NCI-H345 treated with DMSO at 0.1 percent for 48 hours (cell line): ENCODE results near the gene ARPC4.
"Not testable (repeated sequence)": the region's sequence is repeated elsewhere in the genome, so short reads cannot be mapped to it uniquely, and the experiment has no call there.

Experiments
- DNase-seq: peaks from one replicate; lab custom pipeline; 2025; ENCODE audit not compliant: unreplicated experiment; lab: John Stamatoyannopoulos, UW

ARPC4 gene

DNA sequence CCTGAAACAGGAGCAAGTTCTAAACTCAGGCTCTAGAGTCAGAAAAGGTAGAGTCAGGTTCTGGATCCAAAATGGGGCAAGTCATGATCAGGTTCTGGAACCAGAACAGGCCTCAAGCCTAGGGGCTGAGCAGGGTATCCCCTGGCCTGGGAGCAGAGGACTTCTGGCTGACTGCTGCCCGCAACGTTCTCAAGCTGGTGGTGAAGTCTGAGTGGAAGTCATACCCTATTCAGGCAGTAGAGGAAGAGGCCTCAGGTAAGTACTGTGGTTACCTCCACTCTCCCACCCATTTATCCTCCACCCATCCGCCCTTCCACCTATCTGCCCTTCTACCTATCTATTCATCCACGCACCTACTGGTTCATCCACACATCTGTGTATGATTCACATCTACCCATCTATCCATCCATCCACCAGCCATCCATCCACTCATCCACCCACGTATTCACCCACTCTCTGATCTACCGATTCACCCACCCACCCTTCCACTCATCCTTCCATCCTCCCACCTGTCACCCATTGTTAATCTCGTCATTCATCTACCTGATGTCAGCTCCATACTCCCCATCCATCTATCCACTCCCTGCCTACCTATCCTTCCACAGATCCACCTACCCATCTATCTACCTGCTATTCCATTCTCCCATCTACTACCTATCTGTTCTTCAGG is 25.9 kb downstream of the ARPC4 start:
- no peak for DNase-seq

DNA sequence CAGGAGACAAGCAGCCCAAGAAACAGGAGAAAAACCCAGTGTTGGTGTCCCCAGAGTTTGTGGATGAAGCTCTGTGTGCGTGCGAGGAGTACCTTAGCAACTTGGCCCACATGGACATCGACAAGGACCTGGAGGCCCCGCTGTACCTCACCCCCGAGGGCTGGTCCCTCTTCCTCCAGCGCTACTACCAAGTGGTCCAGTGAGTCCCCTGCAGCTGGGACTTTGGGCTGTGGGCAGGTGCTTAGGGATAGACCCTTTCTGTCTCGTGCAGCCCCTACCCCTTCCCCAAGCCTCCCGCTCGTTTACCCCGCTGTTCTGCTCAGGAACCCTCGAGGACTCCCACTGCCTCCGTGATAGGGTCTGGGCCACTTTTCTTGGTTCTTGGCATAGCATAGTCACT is 27.7 kb downstream of the ARPC4 start:
- no peak for DNase-seq

DNA sequence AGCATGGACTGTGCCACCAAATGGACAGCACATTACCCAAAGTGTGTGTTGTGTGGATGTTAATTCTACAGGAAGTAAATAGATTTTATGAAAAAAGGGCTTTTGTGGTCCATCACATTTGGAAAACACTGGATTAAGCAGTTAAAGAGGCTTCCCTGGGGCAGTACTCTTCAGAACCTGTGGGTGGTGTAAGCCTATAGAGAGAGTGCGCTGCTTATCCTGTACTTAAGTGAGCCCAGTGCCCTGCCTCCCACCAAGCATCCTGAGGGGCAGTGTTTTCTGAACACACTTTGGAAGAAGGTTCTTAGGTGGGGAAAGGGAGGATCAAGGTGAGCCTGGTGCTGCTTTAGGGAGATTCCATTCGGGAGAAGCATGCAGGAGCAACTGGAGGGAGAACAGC is 28.1 kb downstream of the ARPC4 start:
- DNase-seq: no peak

DNA sequence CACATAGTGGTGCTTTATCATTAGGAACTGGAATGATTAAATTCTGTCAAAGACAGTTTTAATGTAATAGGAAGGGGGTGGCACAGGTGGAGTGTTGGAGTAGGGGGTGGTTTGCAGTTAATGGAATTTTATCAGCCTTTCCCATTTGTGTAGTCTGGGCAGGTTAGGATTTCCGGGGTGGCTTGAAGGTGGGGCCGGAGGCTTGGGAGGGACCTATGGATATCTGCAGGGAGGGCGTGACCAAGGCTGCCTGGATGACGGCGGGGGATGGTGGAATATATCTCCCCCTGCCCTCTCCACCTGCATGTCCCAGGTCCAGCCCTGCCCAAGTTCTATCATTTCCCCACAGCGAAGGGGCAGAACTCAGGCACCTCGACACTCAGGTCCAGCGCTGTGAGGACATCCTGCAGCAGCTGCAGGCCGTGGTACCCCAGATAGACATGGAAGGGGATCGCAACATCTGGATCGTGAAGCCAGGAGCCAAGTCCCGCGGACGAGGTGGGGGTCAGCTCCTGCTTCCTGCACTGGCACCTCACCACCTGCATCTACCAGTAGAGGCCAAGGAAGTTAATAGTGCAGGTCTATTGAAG is 32.7 kb downstream of the ARPC4 start:
- no peak for DNase-seq

DNA sequence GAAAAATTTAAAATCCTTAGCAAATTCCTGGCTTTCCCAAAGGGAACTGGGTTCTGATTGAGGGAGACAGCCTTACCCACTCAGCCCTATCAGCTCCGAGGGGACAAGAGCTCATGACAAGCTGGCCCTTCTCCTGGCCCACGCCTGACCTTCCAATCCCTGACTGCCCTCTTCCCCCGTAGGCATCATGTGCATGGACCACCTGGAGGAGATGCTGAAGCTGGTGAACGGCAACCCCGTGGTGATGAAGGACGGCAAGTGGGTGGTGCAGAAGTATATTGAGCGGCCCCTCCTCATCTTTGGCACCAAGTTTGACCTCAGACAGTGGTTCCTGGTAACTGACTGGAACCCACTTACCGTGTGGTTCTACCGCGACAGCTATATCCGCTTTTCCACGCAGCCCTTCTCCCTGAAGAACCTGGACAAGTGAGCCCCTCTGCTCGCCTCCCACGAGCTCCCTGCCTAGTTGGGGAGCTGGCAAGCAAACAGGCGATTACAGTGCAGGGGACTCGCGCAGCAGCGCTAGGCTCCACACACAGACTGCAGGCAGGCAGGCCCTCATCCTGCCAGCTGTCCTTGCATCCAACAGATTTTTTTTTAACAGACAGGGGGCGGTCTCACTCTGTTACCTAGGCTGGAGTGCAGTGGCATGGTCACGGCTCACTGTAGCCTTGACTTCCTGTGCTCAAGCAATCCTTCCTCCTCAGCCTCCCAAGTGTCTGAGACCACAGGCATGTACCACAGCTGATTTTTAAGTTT is 34.1 kb downstream of the ARPC4 start:
- DNase-seq: no peak

- no peak for DNase-seq
Measured at GRCh38 chr3:9828801-9829755, 36.2 kb downstream of the ARPC4 start.

DNA sequence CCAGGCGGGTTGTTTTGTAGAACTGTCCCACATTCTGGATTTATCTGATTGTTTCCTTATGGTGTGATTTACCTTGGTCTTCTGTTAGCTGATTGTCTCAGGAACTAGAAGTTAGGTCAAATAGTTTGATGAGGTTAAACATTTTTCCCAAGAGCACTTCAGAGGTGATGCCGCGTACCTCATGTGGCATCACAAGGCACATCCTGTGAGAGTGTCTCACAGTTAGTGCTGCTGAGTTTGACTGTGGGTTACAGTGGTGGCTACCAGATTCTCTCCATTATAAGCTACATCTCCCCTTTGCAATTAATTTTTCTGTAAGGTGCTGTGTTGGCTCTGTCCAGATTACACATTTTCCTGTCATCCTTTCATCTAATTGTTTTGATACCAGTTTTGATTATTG is 38.4 kb downstream of the ARPC4 start:
- no peak for DNase-seq

DNA sequence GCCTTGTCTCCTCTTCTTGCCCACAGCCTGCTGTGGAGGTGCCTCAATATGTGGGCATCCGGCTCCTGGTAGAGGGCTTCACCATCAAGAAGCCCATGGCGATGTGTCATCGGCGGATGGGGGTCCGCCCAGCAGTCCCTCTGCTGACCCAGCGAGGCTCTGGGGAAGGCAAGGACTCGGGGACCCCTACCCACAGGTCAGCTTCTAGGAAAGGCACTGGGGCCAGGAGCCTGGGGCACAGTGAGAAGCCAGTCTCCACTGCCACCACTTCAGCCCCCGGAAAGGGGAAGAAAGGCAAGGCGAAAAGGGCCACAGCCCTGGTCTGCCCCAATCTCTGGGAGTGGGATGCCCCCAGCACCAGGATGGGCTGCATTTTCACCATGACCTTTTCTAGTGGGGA is 40.2 kb downstream of the ARPC4 start:
- no peak for DNase-seq

GRCh38 chr3:9834520-9835380 is 41.9 kb downstream of the ARPC4 start:
- DNase-seq: no peak

DNA sequence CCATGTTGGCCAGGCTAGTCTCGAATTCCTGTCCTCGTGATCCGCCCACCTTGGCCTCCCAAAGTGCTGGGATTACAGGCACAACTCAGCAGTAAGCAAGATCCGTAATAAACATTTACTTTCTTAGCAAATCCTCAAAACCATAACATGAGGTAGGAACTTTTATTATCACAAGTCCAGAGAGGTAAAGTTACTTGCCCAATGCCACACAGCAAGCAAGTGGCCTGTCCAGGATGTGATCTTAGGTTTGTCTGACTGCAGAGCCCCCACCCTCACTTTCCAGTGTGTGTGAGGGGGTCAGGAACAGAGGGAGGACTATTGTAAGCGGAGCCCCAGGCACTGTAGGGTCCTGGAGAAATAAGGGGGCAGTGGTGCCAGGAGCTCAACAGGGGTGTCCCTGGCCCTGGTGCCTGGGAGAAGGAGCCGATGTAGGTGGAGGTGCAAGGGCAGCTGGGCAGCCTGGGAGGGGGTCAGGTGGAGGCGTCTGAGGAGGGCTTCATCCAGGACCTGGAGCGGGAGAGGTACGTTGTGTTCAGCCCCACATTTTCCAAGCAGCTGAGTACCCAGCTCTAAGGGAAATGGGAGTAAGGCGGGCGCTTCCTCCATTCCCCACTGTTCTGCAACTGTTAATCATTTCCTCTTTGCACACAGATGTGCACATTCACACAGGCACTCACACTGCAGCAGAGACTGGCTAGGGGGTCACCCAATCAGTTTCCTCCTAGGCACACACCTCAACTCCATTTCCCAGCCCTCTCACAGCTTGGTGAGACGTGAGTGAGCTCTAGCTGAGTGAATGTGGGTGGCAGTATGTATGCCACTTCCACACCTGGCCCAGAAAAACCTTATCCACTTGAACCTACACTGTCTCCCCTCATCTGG is 45.1 kb downstream of the ARPC4 start:
- DNase-seq: no peak

DNA sequence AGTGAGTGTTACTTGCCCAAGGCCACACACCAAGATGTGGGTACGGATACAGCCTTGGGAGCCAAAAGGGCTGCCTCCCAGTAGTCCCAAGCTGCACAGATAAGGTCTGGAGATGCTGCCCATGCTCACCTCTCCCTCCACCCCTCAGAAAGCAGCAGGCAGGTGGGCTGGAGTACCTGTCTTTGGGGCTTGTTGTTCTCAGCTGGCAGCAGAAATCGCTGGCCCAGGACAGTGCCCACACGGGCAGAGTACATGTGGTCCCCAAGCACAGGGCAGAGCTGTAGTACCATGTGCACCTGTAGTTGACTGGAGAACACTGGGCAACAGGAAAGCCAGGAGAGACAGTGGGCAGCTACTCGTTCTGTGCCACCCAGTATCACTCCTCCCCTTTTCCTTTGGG is 46.0 kb downstream of the ARPC4 start:
- DNase-seq: no peak

GRCh38 chr3:9841015-9841414 is 48.1 kb downstream of the ARPC4 start:
- no peak for DNase-seq

DNA sequence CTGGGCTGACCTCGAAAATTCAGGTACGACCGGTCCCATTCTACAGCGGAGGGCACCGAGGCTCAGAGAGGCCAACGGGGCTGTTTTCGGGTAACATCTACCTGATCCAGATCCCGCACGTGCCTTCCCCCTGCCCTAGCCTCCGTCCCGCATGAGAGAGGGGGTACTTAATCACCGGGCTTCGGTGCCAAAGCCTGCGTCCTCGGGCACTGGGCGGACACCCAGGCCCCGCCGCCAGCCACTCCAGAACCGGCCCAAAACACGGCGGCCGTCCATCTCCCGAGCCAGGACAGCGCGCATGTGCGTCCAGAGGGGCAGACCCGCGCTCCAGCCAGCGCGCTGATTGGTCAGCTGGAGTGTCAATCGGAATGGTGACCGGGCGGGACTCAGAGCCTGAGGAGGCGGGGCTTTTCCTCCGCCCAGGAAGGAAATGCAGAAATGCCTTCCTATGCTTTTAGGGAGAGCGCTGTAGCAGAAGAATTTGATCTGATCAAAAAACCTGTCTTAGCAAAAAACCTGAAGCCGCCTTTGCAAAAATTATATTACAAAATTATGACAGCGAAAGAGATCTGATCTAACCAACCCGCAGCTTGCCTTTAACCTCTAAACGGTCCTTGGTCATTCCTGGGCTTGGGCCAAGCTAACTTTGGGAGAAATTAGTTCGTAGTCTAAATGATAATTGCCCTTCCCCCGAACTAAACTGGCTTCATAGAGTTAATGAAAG is 51.0 kb downstream of the ARPC4 start, which contains the start of gene RPUSD3:
Gene RPUSD3 (minus strand): TSS at position 294 of the 724 bp plus-strand sequence. CDS start 18 bp downstream, at position 276.
- peak; percentile 65 for DNase-seq

GRCh38 chr3:9846231-9846630 is 53.3 kb downstream of the ARPC4 start:
- no peak for DNase-seq

GRCh38 chr3:9846931-9847488 is 54.1 kb downstream of the ARPC4 start:
- DNase-seq: no peak

- not testable (repeated sequence) for DNase-seq
Measured at GRCh38 chr3:9847870-9848269, 55.0 kb downstream of the ARPC4 start.

- not testable (repeated sequence) for DNase-seq
Measured at GRCh38 chr3:9848860-9849259, 56.0 kb downstream of the ARPC4 start.

GRCh38 chr3:9851383-9851782 is 58.5 kb downstream of the ARPC4 start:
- DNase-seq: not testable (repeated sequence)
